Kidney (tissue), 14 donors: Measurements from ENCODE around the gene LRRC4C. TPM values are rescaled to one million over a fixed set of nuclear protein-coding genes. Genes with fewer than 3 reads are reported as not detected.

Experiments
- DNase-seq, 5 donors: peaks; one replicate each; pipeline ENCODE4 v3.0.0-alpha.2; 2013 to 2020
- FAIRE-seq: peaks from 2 replicates; lab custom pipeline; 2012; peaks lifted over from hg19 to GRCh38; lab: Jason Lieb, UNC
- H3K27ac ChIP-seq, 2 donors: one replicate each; pipeline ENCODE4 v1.7.0; 2013; ENCODE audit warnings: low read depth in 2 of 2, low read length in 2 of 2, inconsistent platforms in 1 of 2
- H3K27me3 ChIP-seq: one replicate; pipeline ENCODE4 v1.7.1; 2013; ENCODE audit warnings: low read length, inconsistent platforms; ENCODE audit not compliant: control insufficient read depth, insufficient read depth
- H3K36me3 ChIP-seq, 3 donors: one replicate each; pipeline versions ENCODE4 v1.7.0 to v1.7.1; 2013; ENCODE audit warnings: low read length in 3 of 3, control low read depth in 1 of 3, inconsistent platforms in 1 of 3; ENCODE audit not compliant: insufficient read depth in 3 of 3, control insufficient read depth in 2 of 3
- H3K4me1 ChIP-seq, 3 donors: one replicate each; pipeline versions ENCODE4 v1.7.0 to v1.7.1; 2013; ENCODE audit warnings: low read length in 3 of 3, inconsistent platforms in 1 of 3, low read depth in 1 of 3; ENCODE audit not compliant: control insufficient read depth in 2 of 3, insufficient read depth in 2 of 3
- H3K4me3 ChIP-seq, 3 donors: one replicate each; pipeline versions ENCODE4 v1.7.0 to v1.8.1; 2013; ENCODE audit warnings: low read length in 3 of 3, control low read depth in 1 of 3, inconsistent platforms in 1 of 3
- H3K9ac ChIP-seq, 3 donors: one replicate each; pipeline versions ENCODE4 v1.7.0 to v1.7.1; 2013; ENCODE audit warnings: low read length in 3 of 3, control low read depth in 1 of 3, inconsistent platforms in 1 of 3
- H3K9me3 ChIP-seq, 3 donors: one replicate each; pipeline versions ENCODE4 v1.7.0 to v1.7.1; 2013; ENCODE audit warnings: low read length in 3 of 3, control low read depth in 1 of 3, inconsistent platforms in 1 of 3; ENCODE audit not compliant: control insufficient read depth in 2 of 3, insufficient read depth in 1 of 3
- CTCF ChIP-seq: IDR thresholded peaks from 3 replicates; pipeline ENCODE4 v1.5.1; 2012; ENCODE audit warnings: mild to moderate bottlenecking, moderate library complexity, borderline replicate concordance; ENCODE audit not compliant: insufficient read depth; ENCODE audit errors: extremely low read depth
- intact Hi-C: fragments of 100-400 bp; cut with DNase I; formaldehyde crosslinking; loops from one replicate; pipeline ENCODE4 v1.11.1; 2022
- polyA plus RNA-seq: library from polyadenylated mRNA; stranded (reverse); fragments of 350-450 nt; fragmentation: Illumina TruSeq; extraction: RNeasy Lipid Tissue Mini Kit (QIAGEN cat#74804); gene quantifications from one replicate; pipeline ENCODE4 v1.2.3, GENCODE V29; 2014; ENCODE audit warnings: low read depth, low replicate concordance; ENCODE audit not compliant: insufficient read depth
- total RNA-seq: library from RNA; stranded (reverse); fragmentation: NEBNext Ultra II Directional; extraction: Animal tissue kit (Norgen Biotek cat#: 25700); gene quantifications from one replicate; pipeline ENCODE4 v1.2.1, GENCODE V29; 2021
- donor health status: control.
- donor health status: control.
- donor health status: control.
- donor health status: control.
- donor health status: control.
- donor health status: DM: yes; HTN: yes; CAD: no.
- donor health status: Normal renal cell carcinoma (clear cell type).

The LRRC4C gene
- total and polyA plus RNA-seq, 2 donors from 2014 or later = 0.26 to 1.6 TPM

DNA sequence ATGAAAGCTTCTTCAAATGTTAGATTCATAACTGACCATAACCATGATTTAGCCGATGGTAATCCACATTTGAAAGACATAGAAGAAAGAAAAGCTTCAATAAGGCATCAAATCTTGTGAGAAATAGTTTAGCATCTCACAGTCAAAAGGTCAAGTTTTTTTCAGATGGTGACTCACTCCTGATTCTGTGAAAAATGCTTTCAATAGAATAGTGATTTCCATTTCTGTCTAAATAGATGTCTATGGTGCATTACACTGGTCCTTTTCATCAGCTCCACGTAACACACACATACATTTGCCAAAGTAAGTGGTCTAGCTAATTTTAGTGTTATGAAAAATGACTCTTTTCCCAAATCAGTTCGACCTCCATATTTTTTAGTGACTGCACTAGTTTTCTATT is 139.2 kb downstream of the LRRC4C start:
- FAIRE-seq (no peak), DNase-seq (no peak)
- H3K36me3 ChIP-seq = no peaks in the 10 kb centered on the region
- H3K9ac ChIP-seq = no peak overlapping the region
- no peak overlapping the region for H3K27ac ChIP-seq
- H3K4me1 ChIP-seq = no peaks in the 10 kb centered on the region
- intact Hi-C loops = no loop called here
- H3K4me3 ChIP-seq = no peak overlapping the region
- no peaks in the 10 kb centered on the region for H3K27me3 ChIP-seq
- TF ChIP-seq CTCF = no peak
- H3K9me3 ChIP-seq = no peaks in the 10 kb centered on the region

DNA sequence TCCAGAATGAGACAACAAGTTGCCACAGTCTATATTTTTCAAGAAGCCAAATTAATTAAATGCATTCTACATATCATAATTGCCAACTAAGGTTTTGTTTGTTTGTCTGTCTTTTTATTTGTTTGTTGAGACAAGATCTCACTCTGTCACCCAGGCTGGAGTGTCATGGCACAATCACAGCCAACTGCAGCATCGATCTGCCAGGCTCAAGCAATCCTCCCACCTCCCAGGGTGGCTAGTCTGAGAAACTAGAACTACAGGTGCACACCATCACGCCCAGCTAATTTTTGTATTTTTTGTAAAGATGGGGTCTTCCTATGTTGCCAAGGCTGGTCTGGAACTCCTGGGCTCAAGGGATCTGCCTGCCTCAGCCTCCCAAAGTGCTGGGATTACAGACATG is 140.0 kb downstream of the LRRC4C start:
- H3K4me1 ChIP-seq = no peaks in the 10 kb centered on the region
- no peaks in the 10 kb centered on the region for H3K27me3 ChIP-seq
- no peak overlapping the region for H3K9ac ChIP-seq
- no peak overlapping the region for H3K27ac ChIP-seq
- FAIRE-seq (no peak), DNase-seq (no peak)
- no peaks in the 10 kb centered on the region for H3K9me3 ChIP-seq
- TF ChIP-seq CTCF = no peak
- H3K4me3 ChIP-seq = no peak overlapping the region
- intact Hi-C loops = no loop called here
- no peaks in the 10 kb centered on the region for H3K36me3 ChIP-seq

- Histone ChIP-seq H3K4me1 (no peaks in the 10 kb centered on the region), H3K4me3 (no peak overlapping the region), H3K9me3 (no peaks in the 10 kb centered on the region), H3K9ac (no peak overlapping the region), H3K27ac (no peak overlapping the region), H3K27me3 (no peaks in the 10 kb centered on the region), H3K36me3 (no peaks in the 10 kb centered on the region)
- intact Hi-C loops = no loop called here
- FAIRE-seq (no peak), DNase-seq (peak in 1 of 5 donors; percentile 7)
- no peak for TF ChIP-seq CTCF
Observed at GRCh38 chr11:41316751-41317150, 142.7 kb downstream of the LRRC4C start.

DNA sequence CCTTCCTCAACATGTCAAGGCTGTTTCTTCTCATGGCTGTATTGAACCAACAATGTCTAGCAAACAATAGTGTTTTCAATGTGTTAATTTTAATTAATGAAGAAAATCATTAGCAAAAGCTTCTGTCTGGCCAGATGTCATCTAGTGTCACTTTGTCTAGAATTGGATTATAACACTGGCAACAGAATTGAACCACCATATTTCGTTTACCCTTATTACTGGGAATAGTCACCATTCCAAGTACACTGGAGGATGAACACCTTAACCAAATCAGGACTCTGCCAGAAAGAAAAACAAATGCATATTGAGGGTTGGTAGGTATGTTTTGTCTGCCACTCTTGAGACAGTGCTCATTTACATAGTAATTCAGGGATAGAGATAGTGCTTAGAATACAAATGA is 146.2 kb downstream of the LRRC4C start:
- no peak for DNase-seq
- no peak for FAIRE-seq
- Histone ChIP-seq H3K27ac (no peak overlapping the region), H3K4me3 (no peak overlapping the region), H3K36me3 (no peaks in the 10 kb centered on the region), H3K27me3 (no peaks in the 10 kb centered on the region), H3K9me3 (no peaks in the 10 kb centered on the region), H3K4me1 (no peaks in the 10 kb centered on the region), H3K9ac (no peak overlapping the region)
- intact Hi-C loops = no loop called here
- TF ChIP-seq CTCF = no peak
